HG03342 (cell line): ENCODE data around the gene CCBE1.
A peak's percentile ranks its signal among the peaks of the same experiment; 100 is the strongest.
"Not testable (repeated sequence)": the region's sequence is repeated elsewhere in the genome, so short reads cannot be mapped to it uniquely, and the experiment has no call there.

Experiments used
- ATAC-seq: cut with Tn5 transposase; IDR thresholded peaks from one replicate; pipeline ENCODE4 v1.9.1; 2021; ENCODE audit warnings: mild to moderate bottlenecking, moderate library complexity; ENCODE audit not compliant: unreplicated experiment

CCBE1 gene

DNA sequence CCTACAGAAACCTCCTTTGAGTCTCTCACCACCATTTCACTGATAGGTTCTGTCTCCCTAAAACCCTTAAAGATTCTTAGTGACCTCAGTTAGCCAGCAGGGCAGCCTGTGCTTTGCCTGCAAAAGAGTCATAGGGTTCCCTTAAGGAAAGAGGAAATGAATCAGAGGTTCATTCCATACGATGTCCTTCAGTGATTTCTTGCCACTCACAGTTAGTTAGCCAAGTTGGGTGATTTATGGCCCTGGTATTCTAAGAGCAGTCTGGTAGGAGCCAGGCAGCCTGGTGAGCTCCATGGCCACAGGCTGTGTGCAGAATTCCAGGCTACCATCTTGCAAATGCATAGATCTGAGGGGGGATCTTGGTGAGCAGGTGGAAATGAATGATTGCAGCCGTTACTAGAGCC, 18.7 kb upstream of the CCBE1 start:
- ATAC-seq = no peak

GRCh38 chr18:59715445-59715844, 18.2 kb upstream of the CCBE1 start:
- ATAC-seq = no peak

DNA sequence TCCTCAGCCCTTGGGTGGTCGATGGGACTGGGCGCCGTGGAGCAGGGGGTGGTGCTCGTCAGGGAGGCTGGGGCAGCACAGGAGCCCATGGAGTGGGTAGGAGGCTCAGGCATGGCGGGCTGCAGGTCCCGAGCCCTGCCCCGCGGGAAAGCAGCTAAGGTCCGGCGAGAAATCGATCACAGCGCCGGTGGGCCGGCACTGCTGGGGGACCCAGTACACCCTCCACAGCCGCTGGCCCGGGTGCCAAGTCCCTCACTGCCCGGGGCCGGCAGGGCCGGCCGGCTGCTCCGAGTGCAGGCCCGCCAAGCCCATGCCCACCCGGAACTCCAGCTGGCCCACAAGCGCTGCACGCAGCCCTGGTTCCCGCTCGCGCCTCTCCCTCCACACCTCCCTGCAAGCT, 16.9 kb upstream of the CCBE1 start:
- not testable (repeated sequence) for ATAC-seq

DNA sequence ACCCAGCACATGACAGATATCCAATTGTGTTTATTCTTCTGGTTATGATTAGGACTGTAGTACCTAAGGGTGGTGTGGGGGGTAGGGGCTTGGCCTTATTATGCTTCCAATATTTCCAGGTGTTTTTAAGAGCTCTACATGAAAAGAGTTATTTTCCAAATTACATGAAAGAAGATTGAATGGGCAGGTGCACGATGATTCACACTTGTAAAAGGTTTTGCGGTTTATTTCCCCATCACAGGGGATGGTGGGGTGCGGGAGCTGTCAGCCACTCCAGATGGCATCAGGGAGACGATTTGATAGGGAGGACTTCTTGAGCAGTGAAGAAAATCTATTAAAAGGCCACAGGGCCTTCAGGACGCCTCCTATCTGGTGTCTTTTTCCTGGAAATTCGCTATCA, 15.1 kb upstream of the CCBE1 start:
- no peak for ATAC-seq

DNA sequence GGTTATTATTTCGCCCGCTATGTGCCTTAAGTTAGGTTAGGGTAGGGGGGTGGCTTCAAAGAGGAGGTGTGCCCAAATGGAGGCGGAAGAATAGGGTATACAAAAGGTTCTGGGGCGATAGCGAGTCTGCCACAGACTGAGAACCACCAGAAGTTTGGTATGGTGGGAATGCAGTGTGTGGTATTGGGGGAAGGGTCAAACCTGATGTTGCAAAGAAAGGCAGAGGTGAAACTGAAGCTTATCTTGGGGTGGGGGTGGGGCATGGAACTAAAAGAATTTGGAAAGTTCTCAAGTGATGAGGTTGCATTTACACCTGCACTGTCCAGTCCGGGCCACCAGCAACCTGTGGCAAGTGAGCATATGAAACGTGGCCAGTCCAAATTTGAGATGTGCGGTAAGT, 11.8 kb upstream of the CCBE1 start:
- no peak for ATAC-seq

GRCh38 chr18:59707306-59707705, 10.1 kb upstream of the CCBE1 start:
- no peak for ATAC-seq

GRCh38 chr18:59706499-59706898, 9.3 kb upstream of the CCBE1 start:
- no peak for ATAC-seq

DNA sequence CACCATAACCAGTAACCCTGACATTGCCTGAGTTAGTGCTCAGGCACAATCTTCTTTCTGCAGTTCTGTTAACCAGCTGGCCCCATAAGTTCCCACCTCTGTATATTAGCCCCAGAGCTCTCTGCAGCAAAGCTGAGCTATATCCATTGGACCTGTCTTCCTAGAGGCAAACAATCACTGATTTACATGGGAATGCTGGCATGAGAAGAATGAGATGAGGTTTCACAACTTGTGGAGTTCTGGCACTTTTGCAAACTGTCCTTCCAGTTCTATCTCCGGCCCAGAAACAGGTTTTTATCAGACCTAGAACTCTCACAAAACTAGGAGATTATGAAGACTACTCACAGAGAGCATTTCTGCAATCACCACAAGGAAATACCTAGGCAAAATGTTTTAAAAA, 7.9 kb upstream of the CCBE1 start:
- no peak for ATAC-seq

GRCh38 chr18:59704146-59704545, 6.9 kb upstream of the CCBE1 start:
- no peak for ATAC-seq

DNA sequence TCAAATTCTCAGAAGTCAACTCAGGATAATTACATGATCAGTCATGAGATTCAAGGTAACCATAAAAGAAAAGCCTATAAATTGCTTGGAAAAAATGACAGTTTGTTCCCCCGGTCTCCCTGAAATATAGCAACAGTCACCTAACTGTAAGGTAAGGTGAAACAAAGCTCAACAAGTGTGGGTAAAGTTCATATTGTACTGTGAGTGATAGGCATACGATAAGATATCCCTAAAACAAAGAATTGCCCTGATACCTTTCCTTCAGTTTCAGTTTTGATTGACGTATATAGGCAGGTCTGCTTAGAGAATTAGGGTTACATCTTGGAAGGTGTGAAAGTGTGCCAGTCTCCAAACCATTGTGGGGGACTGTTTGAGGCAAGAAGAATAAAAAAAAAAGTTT, 4.0 kb upstream of the CCBE1 start:
- ATAC-seq = no peak

DNA sequence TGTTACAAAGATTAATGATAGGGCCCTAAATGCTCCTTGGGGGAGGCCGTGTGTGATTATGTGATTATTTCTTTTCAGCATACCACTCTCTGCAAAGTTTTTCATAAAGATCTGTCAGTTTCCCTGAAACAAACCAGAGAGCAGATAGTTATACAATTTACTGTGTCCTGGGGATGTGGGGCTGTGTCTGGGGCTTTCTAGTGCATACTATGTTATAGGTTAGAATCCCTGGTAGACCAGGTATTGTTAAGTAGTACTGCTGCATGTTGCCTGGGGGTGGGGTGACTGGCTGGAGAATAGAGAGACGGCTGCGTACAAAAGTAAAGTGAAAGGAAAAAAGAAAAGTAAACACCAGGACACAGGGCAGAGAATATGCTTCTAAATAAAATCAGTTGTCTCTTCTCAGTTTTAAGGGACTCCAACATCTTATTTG, 3.3 kb upstream of the CCBE1 start:
- no peak for ATAC-seq

- no peak for ATAC-seq
These were observed 2.7 kb upstream of the CCBE1 start for GRCh38 chr18:59699750-59700534.

- ATAC-seq = no peak
These were observed 1.8 kb upstream of the CCBE1 start for GRCh38 chr18:59699061-59699460.

DNA sequence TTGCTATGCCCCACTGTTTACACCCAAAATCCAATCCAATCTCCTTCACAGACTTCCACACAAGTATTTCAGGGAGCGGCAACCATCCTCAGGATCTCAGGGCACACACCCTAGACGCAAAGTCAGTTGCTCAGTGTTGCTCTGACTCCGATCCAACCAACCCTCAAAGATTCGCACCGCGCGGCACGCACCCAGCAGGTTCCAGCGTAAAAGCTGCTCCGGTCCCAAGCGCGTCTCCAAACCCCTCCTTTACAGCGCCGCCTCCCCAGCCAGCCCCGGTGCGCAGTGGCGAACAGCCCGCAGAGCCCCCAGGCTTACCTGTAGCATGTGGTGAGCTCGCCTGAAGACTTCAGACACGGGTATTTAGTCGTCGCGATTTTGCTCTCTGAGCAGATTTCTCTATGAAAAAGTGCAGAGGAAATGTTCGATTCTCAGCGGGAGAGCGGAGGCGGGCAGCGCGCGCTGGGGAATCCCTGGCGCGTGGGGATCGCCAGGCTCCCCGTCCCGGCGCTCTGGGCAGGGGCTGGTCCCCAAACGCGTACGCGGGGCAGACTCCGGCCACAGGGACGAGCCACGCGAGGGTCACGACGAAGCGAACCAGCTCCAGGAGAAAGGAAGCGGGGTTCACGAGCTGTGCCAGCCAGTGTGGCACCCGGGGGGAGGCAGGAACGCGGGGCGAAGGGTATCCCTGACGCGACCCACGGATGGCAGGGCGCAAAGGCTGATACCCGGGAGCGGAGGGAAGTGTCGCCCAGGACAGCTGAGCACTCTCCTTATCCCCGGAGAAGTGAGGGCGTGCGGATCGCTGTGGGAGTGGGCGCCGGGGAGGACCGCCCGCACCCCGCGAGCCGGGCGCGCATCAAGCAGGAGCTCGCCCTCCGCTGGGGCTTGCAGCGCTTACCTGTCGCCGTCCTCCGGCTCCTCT, 650 bp downstream of the CCBE1 start:
- peak; percentile 36 for ATAC-seq

DNA sequence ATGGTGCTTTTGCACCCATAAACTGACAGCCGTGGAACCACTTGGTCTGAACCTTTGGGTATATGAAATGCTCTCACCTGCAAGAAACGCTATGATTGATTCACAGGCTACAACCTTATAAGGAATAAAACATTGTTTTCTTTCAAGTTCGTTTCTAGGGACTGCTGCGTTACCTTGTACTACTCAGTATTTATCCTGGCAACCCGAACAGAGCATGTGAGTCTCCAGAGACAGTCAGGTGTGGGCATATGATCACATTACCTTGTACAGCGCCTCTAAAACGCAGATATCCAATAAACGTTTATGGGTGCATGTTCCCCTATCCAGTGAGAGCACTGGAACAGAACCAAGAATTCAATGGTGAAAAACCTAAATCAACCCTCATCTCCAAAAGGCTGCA, 1.7 kb downstream of the CCBE1 start:
- no peak for ATAC-seq

DNA sequence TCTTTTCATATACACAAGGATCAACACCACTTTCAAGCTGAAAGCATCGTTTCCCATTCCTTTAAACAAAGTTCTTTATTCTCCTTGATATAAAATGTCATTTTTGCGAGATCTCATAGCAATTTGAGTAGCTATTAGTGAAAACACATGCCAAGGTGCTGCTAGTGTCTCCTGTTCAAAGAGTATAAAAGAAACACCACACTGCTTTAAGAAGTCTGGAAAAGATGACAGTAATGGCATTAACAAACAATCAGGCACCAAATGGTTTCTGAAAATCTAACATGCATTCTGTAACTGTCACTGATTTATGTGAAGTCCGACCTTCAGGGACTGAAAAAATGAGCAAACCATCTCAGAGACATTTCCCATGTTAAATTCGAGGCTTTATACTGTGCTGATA, 2.4 kb downstream of the CCBE1 start:
- no peak for ATAC-seq

- no peak for ATAC-seq
These were observed 5.2 kb downstream of the CCBE1 start for GRCh38 chr18:59691996-59692395.

GRCh38 chr18:59690996-59691395, 6.2 kb downstream of the CCBE1 start:
- no peak for ATAC-seq

- ATAC-seq = no peak
These were observed 6.8 kb downstream of the CCBE1 start for GRCh38 chr18:59690186-59690982.

DNA sequence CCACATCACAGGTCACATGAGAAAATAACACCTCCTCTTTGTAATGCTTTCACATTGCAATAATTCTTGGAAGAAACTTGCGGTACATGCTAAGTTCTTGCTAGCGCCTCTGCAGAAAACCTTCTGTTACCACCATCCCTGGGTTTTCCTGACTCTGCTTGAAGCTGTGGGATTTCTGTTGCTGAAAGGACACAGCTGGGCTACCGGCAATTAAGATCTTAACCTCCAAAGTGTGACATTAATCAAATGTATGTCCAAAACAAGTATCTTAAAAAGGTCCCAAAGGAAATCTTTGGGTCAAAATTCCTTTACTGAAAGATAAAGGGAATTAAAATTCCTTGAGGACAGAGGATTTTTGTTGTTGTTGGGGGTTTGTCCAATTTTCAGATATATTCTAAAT, 7.5 kb downstream of the CCBE1 start:
- no peak for ATAC-seq

DNA sequence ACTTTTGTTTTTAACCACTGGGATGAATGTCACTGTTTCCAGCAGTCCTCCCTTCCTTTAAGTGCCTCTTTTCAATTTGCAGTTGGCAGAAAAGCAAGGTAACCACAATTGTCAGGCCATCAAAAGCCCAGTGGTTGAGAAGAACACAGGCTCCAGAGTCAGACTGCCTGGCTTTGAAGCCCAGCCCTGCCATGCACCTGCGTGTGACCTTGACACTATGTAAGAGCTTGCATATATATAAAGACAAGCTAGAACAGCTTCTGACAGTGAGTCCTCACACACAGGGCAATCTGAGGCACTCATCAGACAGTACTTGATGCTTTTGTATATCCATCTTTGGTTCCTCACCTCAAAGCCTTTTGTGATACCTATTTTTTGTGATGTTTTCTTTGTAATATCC, 11.0 kb downstream of the CCBE1 start:
- no peak for ATAC-seq
